ENCODE data around the gene MEIS1.

DNA sequence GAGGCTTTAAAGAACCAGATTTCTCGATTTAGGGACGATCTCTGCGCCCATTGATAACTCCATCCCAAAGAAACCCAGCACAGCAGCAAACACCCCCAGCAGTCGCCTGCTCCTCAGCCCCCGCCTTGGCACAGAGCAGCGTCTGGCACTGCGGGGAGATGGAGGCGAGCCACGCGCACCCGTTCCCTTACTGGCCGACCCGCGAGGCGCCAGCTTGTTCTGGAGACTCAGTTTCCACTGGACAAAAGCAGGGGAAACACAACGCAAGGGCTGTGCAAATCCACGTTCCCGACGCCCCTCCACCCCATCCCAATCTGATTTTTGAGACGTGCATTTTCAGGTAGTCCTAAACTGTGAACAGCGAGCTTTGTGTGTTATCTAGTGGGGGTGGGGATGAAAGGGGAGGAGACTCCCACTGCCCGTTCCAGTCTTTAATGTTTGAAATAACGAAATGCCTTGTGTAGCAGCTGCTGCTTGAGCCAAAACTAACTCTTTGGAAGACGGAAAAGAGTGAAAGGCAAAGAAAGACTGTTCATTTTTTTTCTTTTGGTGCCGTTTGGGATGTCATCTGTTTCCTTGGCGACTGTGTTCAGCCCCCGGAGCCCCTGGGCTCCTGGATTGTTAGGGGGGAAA is 143.2 kb downstream of the MEIS1 start:
- no peak for TF ChIP-seq CTCF (IDR thresholded peaks at IDR 0.05)
- no peak for TF ChIP-seq POLR2A (IDR thresholded peaks at IDR 0.05)
- TF ChIP-seq EP300 (IDR thresholded peaks at IDR 0.05; ENCODE audit: low read depth), result no peak

All from transverse colon (tissue), 3 donors.